ENCODE results near the gene SPATA6.
"Not testable (repeated sequence)": the region's sequence is repeated elsewhere in the genome, so short reads cannot be mapped to it uniquely, and the experiment has no call there.

SPATA6 gene

DNA sequence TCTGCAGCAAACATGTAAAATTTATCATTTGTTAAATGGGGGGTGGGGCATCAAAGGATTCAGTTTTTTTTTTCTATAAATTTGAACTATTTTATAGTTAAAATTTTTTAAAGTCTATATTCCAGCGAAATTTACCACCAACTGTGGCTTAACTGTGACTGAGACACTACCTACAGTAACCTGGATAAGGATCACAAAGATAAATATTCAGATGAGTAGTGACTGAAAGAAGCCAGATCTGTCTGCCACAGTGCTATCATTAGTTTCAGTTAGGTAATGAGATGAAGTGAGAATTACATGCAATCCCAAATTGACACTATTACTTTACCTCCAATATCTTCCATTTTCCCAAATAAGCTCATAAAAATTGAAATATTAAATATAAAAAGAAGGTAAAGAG, 5.4 kb downstream of the SPATA6 start:
- in situ Hi-C loops (cut with HindIII; ENCODE audit: low sequenced_read_pairs), result no loop called here

DNA sequence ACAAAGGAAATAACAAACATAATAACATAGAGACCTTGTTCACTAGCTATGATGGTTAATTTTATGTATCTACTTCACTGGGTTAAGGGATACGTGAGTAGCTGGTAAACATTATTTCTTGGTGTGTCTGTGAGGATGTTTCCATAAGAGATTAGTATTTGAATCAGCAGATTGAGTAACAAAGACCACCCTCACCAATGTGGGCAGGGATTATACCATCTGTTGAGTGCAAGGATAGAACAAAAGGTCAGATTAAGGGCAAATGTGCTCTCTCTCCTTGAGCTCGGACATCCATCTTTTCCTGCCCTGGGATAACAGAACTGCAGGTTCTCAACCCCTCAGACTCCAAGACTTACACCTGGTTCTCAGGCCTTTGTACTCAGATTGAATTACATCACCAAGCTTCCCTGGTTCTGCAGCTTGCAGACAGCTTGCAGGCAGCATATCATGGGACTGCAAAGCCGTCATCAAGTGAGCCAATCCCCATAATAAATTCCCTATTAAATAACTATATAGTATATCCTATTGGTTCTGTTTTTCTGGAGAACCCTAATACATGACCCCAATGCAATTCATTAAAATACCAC, 9.2 kb downstream of the SPATA6 start:
- in situ Hi-C loops (cut with HindIII; ENCODE audit: low sequenced_read_pairs), result no loop called here

DNA sequence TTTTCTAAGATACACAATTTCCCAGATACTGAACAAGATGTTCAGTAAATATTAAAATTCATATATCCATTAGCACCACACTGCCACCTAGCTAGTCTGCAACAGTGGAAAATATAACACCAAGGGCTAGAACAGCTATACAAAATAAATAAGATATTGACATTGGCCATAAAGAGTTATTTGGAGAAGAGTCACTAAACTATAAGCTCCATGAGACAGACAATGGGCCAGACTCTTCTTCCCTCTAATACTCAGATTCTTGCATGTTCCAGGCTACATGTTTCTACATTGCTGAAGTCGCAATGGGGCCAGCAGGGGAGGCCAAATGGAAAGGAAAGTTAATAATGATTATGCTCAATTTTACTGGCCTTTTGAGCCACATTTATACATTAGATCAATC, 21.5 kb downstream of the SPATA6 start:
- in situ Hi-C loops (cut with HindIII; ENCODE audit: low sequenced_read_pairs), result no loop called here

DNA sequence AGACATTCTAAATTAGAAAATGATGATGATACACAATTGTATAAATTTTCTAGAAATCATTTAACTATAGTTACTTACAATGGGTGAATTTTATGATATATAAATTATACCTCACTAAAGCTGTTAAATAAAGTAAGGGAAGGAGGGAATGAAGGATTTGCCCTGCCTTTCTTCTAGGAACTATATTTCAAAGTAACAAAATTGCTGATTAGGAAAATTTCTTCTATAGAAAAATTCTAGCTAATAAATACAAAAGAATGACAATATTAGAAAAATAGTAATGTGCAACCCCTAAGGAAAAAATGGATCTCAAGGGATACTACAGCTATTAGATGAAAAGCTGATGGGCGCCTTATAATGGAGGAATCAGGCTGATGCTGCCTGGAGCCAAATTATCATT, 23.1 kb downstream of the SPATA6 start:
- in situ Hi-C loops (cut with HindIII; ENCODE audit: low sequenced_read_pairs), result no loop called here

DNA sequence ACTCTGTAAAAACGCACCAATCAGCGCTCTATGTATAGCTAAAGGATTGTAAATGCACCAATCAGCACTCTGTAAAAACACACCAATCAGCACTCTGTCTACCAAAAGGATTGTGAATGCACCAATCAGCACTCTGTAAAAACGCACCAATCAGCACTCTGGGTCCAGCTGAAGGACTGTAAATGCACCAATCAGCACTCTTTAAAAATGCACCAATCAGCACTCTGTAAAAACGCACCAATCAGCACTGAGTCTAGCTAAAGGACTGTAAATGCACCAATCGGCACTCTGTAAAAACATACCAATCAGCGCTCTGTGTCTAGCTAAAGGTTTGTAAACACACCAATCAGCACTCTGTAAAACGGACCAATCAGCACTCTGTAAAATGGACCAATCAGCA, 27.8 kb downstream of the SPATA6 start:
- in situ Hi-C loops (cut with HindIII; ENCODE audit: low sequenced_read_pairs), result not testable (repeated sequence)

DNA sequence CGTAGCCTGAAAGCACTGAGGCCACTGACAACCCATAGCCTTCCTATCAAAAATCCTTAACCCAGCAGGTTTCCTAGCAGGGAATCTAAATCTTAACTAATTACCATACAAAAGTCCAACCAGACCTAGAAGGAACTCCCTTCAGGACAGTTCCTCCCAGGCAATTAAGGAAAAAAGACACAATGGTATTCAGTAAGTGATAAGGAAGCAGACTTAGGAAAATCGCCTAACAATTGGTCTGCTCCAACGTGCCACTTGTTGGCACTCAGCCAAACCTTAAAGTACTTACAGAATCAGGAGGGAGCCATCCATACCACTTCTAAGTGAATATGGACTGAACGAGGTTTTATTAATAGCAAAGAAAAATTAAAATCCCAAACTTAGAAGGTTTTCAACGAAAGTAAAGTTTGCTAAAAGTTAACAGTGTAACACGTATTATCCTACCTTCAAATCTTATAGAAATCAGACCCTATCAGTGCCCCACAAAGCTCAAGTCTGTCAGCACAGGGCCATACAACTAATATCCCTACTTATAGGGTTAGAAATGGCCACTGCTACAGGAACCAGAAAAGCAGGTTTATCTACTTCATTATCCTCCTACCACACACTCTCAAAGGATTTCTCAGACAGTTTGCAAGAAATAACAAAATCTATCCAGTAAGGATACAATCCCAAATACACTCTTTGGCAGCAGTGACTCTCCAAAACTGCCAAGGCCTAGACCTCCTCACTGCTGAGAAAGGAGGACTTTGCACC, 29.0 kb downstream of the SPATA6 start:
- in situ Hi-C loops (cut with HindIII; ENCODE audit: low sequenced_read_pairs), result no loop called here

DNA sequence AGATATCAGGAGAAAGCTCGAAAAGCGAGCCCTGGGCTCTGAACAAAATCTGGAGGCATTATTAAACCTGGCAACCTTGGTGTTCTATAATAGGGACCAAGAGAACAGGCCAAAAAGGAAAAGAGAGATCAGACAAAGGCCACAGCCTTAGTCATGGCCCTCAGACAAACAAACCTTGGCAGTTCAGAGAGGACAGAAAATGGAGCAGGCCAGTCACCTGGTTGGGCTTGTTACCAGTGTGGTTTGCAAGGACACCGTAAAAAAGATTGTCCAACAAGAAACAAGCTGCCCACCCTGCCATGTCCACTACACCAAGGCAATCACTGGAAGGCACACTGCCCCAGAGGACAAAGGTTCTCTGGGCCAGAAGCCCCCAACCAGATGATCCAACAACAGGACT, 31.2 kb downstream of the SPATA6 start:
- in situ Hi-C loops (cut with HindIII; ENCODE audit: low sequenced_read_pairs), result not testable (repeated sequence)

DNA sequence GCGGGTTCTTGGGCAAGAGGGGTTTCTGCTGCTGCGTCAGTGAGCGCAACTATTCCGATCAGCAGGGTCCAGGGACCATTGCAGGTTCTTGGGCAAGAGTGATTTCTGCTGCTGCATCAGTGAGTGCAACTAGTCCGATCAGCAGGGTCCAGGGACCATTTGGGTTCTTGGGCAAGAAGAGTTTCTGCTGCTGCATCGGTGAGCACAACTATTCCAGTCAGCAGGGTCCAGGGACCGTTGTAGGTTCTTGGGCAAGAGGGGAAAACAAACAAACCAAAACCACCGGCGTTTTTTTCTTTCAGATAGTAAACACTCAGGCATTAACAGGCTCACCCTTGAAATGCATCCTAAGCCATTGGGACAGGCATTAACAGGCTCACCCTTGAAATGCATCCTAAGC, 32.6 kb downstream of the SPATA6 start:
- in situ Hi-C loops (cut with HindIII; ENCODE audit: low sequenced_read_pairs), result no loop called here

DNA sequence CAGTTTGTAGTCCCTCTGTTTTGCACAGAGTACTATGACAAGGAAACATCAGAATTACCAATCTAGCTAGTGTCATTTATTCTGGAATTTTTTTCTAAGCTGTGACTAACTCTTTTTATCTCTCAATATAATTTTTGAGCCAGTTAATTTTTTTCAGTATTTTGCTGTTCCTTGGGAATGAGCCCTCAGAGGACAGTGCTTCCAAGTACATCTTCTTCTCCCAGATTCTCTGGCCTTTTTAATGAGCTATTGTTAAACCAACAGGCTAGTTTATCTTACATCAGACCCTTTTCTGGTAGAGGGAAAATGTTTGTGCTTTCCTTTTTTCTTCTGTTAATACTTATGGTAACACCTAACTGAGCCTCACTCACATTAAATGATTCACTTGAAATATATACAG, 34.6 kb downstream of the SPATA6 start:
- in situ Hi-C loops (cut with HindIII; ENCODE audit: low sequenced_read_pairs), result not testable (repeated sequence)

DNA sequence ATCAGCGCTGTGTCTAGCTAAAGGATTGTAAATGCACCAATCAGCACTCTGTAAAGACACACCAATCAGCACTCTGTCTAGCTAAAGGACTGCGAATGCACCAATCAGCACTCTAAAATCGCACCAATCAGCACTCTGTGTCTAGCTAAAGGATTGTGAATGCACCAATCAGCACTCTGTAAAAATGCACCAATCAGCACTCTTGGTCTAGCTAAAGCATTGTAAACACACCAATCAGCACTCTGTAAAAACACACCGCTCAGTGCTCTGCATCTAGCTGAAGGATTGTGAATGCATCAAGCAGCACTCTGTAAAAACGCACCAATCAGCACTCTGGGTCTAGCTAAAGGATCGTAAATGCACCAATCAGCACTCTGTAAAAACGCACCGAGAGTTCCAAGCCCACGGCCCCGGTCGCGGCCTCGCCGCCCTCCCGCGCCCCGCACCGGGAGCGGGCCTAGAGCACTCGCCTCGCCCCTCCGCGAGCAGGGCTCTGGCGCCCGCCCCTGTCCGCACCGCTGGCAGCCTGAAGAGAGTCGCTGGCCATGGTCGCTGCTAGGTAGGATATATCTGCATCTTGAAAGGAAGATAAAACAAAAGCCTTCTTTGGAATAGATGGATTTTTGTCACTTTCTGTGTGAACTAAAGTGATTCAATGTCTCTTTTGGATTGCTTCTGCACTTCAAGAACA, 36.5 kb downstream of the SPATA6 start:
- in situ Hi-C loops (cut with HindIII; ENCODE audit: low sequenced_read_pairs), result not testable (repeated sequence)

DNA sequence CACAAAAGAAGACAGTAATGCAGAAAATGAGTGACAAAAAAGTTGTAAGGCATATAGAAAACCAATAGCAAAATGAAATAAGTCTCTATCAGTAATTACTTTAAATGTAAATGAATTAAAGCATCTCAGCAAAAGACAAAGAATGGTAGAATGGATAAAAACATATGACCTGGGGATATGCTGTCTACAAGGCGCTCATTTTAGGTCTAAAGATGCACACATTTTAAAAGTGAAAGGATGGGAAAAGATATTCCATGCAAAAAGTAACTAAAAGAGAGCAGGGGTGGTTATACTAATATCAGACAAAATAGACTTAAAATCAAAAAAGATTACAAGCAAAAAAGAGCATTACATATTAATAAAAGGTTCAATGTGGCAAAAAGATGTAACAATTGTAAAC, 41.2 kb downstream of the SPATA6 start:
- in situ Hi-C loops (cut with HindIII; ENCODE audit: low sequenced_read_pairs), result no loop called here

DNA sequence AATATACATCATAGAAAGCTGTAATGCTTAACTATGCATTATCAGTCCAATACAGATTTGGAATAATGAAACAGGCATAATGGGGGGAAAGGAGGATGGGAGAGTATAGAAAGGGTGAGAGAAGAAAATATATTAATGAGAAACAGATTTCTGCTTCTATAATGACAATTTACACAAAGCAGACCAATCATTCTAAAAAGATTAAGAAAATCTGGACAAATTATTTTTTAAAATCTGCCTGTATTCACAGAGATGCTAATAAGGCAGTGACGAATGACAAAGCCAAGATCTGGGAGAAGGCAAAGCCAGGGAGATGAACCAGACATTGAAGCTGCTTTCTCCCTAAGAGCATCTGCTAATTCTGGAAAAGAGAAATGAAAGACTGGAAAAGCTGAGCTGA, 50.0 kb downstream of the SPATA6 start:
- in situ Hi-C loops (cut with HindIII; ENCODE audit: low sequenced_read_pairs), result no loop called here

DNA sequence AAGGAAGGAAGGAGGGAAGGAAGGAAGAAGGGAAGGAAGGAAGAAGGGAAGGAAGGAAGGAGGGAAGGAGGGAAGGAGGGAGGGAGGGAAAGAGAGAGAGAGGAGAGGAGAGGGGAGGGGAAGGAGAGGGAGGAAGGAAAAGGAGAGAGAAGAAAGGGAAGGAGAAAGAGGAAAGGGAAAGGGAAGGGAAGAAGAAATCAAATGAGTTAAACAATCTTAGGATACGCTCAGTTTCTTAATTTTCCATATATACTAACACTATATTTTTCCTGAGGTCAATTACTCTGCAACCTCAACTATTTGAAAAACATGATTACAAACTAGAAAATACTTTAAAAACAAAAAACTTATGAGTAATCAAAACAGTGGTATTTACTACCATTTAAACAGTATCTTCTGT, 53.3 kb downstream of the SPATA6 start:
- in situ Hi-C loops (cut with HindIII; ENCODE audit: low sequenced_read_pairs), result no loop called here

DNA sequence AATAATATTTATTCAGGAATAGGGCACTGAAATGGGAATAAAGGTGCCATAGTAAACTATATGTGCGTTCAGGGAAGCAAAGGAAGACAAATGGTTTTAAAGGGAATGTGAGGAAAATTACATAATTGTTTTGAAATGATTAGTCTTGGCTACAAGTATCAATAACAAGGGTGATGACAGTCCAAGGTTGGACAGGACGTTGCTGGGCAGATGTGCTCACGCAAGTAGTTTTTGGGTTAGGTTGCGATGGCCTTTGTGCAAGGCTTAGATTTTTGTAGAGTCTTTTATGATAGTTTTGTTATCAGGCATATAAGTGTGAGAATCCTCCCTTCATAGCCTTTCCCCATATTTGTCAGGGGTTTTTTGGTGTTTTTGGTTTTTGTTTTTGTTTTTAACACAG, 57.0 kb downstream of the SPATA6 start:
- in situ Hi-C loops (cut with HindIII; ENCODE audit: low sequenced_read_pairs), result no loop called here

DNA sequence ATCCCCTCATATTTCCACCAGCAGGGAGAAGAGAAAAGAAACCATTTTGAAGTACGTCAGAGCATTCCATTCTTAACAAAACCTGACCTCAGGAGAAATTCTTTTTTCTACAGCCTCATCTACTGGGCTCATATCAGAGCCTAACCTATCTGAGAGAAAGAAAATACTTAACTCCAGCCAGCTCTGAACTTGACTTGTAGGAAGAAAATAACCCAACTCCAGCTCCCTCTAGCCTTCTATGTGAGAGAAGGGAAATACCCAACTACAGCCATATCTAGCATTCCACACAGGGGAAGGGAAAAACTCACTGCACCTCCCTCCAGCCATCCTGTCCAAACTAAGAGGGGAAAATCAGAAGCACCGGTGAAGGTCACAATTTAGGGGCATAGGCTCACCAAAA, 57.7 kb downstream of the SPATA6 start:
- in situ Hi-C loops (cut with HindIII; ENCODE audit: low sequenced_read_pairs), result no loop called here

DNA sequence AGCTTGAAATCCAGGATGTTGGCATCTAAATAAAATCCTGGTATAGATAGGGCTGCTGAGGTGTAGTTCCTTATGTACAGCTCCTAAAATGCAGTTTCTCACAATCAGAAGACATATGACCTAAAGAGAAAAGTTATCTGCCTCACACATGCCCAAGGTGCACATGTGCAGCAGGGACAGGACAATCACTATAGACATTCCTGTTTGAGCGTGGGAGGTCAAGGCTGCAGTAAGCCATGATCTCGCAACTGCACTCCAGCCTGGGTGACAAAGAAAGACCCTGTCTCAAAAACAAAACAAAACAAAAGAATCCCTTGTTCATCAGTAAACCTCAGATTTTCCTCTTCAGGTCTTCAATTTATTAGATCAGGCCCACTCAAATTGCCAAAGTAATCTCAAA, 66.1 kb downstream of the SPATA6 start:
- in situ Hi-C loops (cut with HindIII; ENCODE audit: low sequenced_read_pairs), result no loop called here

DNA sequence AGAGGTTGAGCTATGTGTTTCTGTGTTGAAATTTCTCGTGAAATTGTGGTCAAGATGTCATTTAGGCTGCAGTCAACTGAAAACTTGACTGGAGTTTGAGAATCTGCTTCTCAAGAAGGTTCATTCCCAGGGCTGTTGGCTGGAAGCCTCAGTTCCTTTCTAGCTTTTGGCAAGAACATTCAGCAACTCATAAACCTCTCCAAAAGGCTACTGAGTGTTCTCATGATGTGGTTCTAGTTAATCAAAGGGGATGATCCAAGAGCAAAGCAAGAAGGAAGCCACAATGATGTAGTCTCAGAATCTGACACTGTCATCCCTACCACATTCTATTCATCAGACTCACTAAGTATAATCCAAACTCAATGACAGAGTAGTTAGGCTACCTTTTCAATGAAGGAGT, 66.6 kb downstream of the SPATA6 start:
- in situ Hi-C loops (cut with HindIII; ENCODE audit: low sequenced_read_pairs), result no loop called here

DNA sequence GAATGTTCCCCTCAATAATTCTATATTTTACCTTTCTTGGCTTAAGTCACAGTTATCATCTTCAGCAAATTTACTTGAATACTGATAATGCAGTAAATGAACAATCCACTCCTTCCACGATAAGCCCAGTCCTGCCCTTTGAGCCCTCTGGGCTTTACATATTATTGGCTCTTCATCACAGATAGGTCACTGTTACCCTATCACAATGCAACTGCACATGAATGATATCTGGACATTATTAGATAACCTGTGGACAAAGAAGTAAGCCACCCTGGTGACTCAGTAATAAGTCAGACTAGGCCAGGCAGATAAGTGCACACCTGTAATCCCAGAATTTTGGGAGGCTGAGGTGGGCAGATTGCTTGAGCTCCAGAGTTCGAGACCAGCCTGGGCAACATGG, 69.4 kb downstream of the SPATA6 start:
- in situ Hi-C loops (cut with HindIII; ENCODE audit: low sequenced_read_pairs), result no loop called here

DNA sequence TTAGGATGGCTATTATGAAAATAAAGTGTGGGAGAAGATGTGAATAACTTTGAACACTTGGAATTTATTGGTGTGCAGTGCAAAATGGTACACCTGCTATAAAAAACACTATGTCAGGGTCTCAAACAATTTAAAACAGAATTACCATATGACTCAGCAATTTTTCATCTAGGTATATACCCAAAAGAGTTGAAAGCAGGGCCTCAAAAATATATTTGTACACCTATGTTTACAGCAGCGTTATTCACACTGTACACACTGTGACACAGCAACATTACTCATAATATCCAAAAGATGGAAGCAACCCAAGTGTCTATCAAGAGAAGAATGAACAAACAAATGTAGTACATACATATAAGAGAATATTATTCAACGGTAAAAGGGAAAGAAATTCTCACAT, 75.8 kb downstream of the SPATA6 start:
- in situ Hi-C loops (cut with HindIII; ENCODE audit: low sequenced_read_pairs), result no loop called here

DNA sequence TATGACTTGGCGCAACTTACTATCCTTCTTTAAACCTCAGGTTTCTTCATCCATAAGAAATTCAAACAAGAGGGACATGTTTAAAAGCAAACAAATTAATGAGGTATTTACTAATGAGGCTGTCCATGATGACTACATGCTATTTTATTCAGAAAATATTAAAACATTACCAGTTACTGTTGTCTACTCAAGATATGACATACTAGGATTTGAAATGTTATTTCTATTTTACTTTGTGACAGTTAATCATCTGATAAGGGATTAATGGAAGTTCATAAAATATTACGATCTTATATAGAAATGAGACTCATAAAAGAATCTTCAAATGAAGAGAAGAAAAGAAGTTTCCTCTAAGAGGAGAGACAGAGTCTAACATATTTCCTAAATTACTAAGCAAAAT, 80.1 kb downstream of the SPATA6 start:
- in situ Hi-C loops (cut with HindIII; ENCODE audit: low sequenced_read_pairs), result no loop called here

DNA sequence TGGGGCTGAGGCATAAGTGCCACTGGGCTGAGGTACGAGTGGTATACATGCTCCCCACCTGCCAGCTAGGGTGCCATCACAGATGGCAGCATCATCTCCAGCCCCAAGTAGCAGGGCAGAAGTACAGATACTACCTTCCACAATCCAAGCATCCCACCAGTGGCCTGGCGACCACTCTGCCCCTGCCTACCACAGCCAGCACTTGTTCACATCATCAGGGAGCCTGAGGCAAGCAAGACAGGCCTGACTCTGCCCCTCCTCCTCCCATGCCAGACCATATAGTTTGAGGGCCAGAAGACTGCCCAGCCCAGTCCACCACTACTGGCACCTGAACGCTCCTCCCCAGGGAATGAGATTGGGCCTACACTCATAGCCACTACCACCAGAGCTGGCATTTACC, 84.6 kb downstream of the SPATA6 start:
- in situ Hi-C loops (cut with HindIII; ENCODE audit: low sequenced_read_pairs), result no loop called here

DNA sequence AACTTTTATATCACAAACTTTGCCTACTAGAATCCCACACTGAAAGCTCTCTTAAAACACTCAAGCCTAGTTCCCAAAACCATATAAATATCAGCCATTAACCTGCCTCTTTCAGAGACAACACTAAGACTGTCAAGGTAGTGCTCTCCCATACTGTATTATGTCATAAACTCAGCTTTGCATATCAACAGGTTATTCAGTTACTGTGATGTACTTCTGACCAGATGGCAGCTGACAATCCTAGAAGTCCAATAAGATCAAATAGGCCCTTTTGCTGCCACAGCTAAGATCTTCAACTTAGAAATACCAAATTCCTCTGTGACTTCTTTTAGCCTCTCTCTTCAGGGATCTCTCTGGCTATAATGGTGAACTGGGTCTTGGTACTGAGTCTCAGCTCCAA, 97.2 kb downstream of the SPATA6 start:
- in situ Hi-C loops (cut with HindIII; ENCODE audit: low sequenced_read_pairs), result no loop called here

All from endothelial cell of hepatic sinusoid (primary cell).